Measurements from ENCODE around the gene TBC1D12.

DNA sequence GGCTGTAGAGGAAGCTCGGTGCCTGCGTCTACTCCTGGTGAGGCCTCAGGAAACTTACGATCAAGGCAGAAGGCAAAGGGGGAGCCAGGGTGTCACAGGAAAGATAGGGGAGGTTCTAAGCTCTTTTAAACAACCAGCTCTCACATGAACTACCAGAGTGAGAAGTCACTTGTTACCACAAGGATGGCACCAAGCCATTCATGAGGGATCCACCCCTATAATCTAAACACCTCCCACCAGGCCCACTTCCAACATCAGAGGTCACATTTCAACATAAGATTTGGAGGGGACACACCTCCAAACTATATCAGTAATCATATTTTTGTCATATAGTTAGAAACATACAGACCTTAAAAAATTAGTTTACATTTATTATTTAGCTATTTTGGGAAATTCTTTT, 49.0 kb upstream of the TBC1D12 start:
- TF ChIP-seq, protein P1, sequence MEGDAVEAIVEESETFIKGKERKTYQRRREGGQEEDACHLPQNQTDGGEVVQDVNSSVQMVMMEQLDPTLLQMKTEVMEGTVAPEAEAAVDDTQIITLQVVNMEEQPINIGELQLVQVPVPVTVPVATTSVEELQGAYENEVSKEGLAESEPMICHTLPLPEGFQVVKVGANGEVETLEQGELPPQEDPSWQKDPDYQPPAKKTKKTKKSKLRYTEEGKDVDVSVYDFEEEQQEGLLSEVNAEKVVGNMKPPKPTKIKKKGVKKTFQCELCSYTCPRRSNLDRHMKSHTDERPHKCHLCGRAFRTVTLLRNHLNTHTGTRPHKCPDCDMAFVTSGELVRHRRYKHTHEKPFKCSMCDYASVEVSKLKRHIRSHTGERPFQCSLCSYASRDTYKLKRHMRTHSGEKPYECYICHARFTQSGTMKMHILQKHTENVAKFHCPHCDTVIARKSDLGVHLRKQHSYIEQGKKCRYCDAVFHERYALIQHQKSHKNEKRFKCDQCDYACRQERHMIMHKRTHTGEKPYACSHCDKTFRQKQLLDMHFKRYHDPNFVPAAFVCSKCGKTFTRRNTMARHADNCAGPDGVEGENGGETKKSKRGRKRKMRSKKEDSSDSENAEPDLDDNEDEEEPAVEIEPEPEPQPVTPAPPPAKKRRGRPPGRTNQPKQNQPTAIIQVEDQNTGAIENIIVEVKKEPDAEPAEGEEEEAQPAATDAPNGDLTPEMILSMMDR (IDR thresholded peaks at IDR 0.05), result no peak
- no peak for TF ChIP-seq EP300 (IDR thresholded peaks at IDR 0.05)

Data from suprapubic skin (tissue), 3 donors.